Measurements from ENCODE around the gene MRRF. TPM values are rescaled to one million over a fixed set of nuclear protein-coding genes. Genes with fewer than 3 reads are reported as not detected.

Gene MRRF
- total and polyA plus RNA-seq, 2 experiments from 2014 or later = 23.7 to 30.8 TPM

- peaks cover 11% of the 10 kb centered on the region; the same call in 1 of the 2 replicates for H3K79me2 ChIP-seq (ENCODE audit: insufficient read depth)
- no peak overlapping the region for H3K27ac ChIP-seq
- H3K9me3 ChIP-seq (ENCODE audit: low read depth) = no peaks in the 10 kb centered on the region
- peaks cover 15% of the 10 kb centered on the region for H3F3A ChIP-seq (ENCODE audit: insufficient read depth)
- H3K9me2 ChIP-seq (ENCODE audit: insufficient read depth) = no peaks in the 10 kb centered on the region
- 94 to 100% methylated on average over 1 of the region's 1 CpG for WGBS, 2 experiments (ENCODE audit: low coverage in 1 of 2, low lambda C conversion rate in 2 of 2, missing lambda C conversion rate in 2 of 2)
- TF ChIP-seq EZH2phosphoT487 (IDR thresholded peaks at IDR 0.05; ENCODE audit: insufficient read depth, low read depth) = no peak
- no peak for TF ChIP-seq EZH2 (IDR thresholded peaks at IDR 0.05; ENCODE audit: insufficient read depth, poor library complexity, severe bottlenecking)
- no peak overlapping the region for H2AFZ ChIP-seq
- no peaks in the 10 kb centered on the region for H3K27me3 ChIP-seq (replicated peaks; ENCODE audit: insufficient read depth)
- no peak overlapping the region for H3K9ac ChIP-seq
- no peak overlapping the region for H3K4me2 ChIP-seq (ENCODE audit: unreplicated experiment)
- in situ Hi-C loops (cut with MboI) = loop anchor here (25.0 kb wide), 1 partner anchor 444 kb away; the partner anchor contains the start of gene OR1K1
- no peaks in the 10 kb centered on the region for H4K20me1 ChIP-seq (ENCODE audit: insufficient read depth)
- DNase-seq = no peak
- peaks cover 18% of the 10 kb centered on the region; the same call in 1 of the 2 replicates for H3K4me1 ChIP-seq (ENCODE audit: insufficient read depth)
- no peaks in the 10 kb centered on the region for H3K36me3 ChIP-seq (ENCODE audit: low read depth)
- no peak overlapping the region for H3K4me3 ChIP-seq
Observed at GRCh38 chr9:122368642-122369041, 104.0 kb downstream of the MRRF start.

- 61 to 69% methylated on average over 5 of the region's 5 CpGs for WGBS, 2 experiments (ENCODE audit: low coverage in 1 of 2, low lambda C conversion rate in 2 of 2, missing lambda C conversion rate in 2 of 2)
- H3K9me3 ChIP-seq (ENCODE audit: low read depth) = no peaks in the 10 kb centered on the region
- no peaks in the 10 kb centered on the region for H3K9me2 ChIP-seq (ENCODE audit: insufficient read depth)
- H3K27me3 ChIP-seq (replicated peaks; ENCODE audit: insufficient read depth) = no peaks in the 10 kb centered on the region
- peak overlapping the region; percentile 75 for H3K4me3 ChIP-seq
- H3K79me2 ChIP-seq (ENCODE audit: insufficient read depth) = peaks cover 12% of the 10 kb centered on the region; the same call in 1 of the 2 replicates
- peak overlapping the region; percentile 73 for H2AFZ ChIP-seq
- peak overlapping the region; percentile 86 for H3K4me2 ChIP-seq (ENCODE audit: unreplicated experiment)
- H3F3A ChIP-seq (ENCODE audit: insufficient read depth) = no peaks in the 10 kb centered on the region; the same call in 1 of the 2 replicates
- DNase-seq = no peak
- H3K4me1 ChIP-seq (ENCODE audit: insufficient read depth) = peaks cover 12% of the 10 kb centered on the region
- in situ Hi-C loops (cut with MboI) = loop anchor here (25.0 kb wide), 1 partner anchor 442 kb away; the partner anchor contains the start of gene OR1K1
- no peak overlapping the region for H3K27ac ChIP-seq
- TF ChIP-seq EZH2 (IDR thresholded peaks at IDR 0.05; ENCODE audit: insufficient read depth, poor library complexity, severe bottlenecking) (no peak), EZH2phosphoT487 (IDR thresholded peaks at IDR 0.05; ENCODE audit: insufficient read depth, low read depth) (no peak)
- peak overlapping the region; percentile 69 for H3K9ac ChIP-seq
- H3K36me3 ChIP-seq (ENCODE audit: low read depth) = no peaks in the 10 kb centered on the region
- no peaks in the 10 kb centered on the region for H4K20me1 ChIP-seq (ENCODE audit: insufficient read depth)
Observed at GRCh38 chr9:122370303-122370702, 105.6 kb downstream of the MRRF start.

- peak within 1 kb of the TSS; percentile 86 for H3K4me2 ChIP-seq (ENCODE audit: unreplicated experiment)
- TF ChIP-seq EZH2 (IDR thresholded peaks at IDR 0.05; ENCODE audit: insufficient read depth, poor library complexity, severe bottlenecking) = no peak
- no peak for TF ChIP-seq EZH2phosphoT487 (IDR thresholded peaks at IDR 0.05; ENCODE audit: insufficient read depth, low read depth)
- no peaks in the 10 kb centered on the region for H3F3A ChIP-seq (ENCODE audit: insufficient read depth)
- H2AFZ ChIP-seq = peak within 1 kb of the TSS; percentile 73
- no peaks in the 10 kb centered on the region for H4K20me1 ChIP-seq (ENCODE audit: insufficient read depth)
- 11 to 12% methylated on average over 30 to 39 of the region's 39 CpGs for WGBS, 2 experiments (ENCODE audit: low coverage in 1 of 2, low lambda C conversion rate in 2 of 2, missing lambda C conversion rate in 2 of 2)
- H3K4me3 ChIP-seq = peak within 1 kb of the TSS; percentile 75
- peak within 1 kb of the TSS; percentile 69 for H3K9ac ChIP-seq
- no peaks in the 10 kb centered on the region for H3K9me3 ChIP-seq (ENCODE audit: low read depth)
- in situ Hi-C loops (cut with MboI) = loop anchor here (25.0 kb wide), 1 partner anchor 441 kb away; the partner anchor contains the start of gene OR1K1
- H3K27me3 ChIP-seq (replicated peaks; ENCODE audit: insufficient read depth) = no peaks in the 10 kb centered on the region
- peak; percentile 67 for DNase-seq
- no peak within 1 kb of the TSS for H3K27ac ChIP-seq
- H3K4me1 ChIP-seq (ENCODE audit: insufficient read depth) = peaks cover 18% of the 10 kb centered on the region
- H3K79me2 ChIP-seq (ENCODE audit: insufficient read depth) = peaks cover 17% of the 10 kb centered on the region; the same call in 1 of the 2 replicates
- no peaks in the 10 kb centered on the region for H3K36me3 ChIP-seq (ENCODE audit: low read depth)
- no peaks in the 10 kb centered on the region for H3K9me2 ChIP-seq (ENCODE audit: insufficient read depth)
Observed at GRCh38 chr9:122370869-122371755, 106.4 kb downstream of the MRRF start, which contains the start of gene PTGS1. Gene PTGS1, plus strand, starts transcription at chr9:122371024. Its CDS starts 61 bp downstream, at chr9:122371085.

GRCh38 chr9:122371846-122372245 lies 107.2 kb downstream of the MRRF start:
- H3K79me2 ChIP-seq (ENCODE audit: insufficient read depth) = peaks cover 17% of the 10 kb centered on the region; the same call in 1 of the 2 replicates
- TF ChIP-seq EZH2 (IDR thresholded peaks at IDR 0.05; ENCODE audit: insufficient read depth, poor library complexity, severe bottlenecking) = no peak
- no peak for TF ChIP-seq EZH2phosphoT487 (IDR thresholded peaks at IDR 0.05; ENCODE audit: insufficient read depth, low read depth)
- H3K9me3 ChIP-seq (ENCODE audit: low read depth) = no peaks in the 10 kb centered on the region
- H3K4me3 ChIP-seq = peak overlapping the region; percentile 75
- H3F3A ChIP-seq (ENCODE audit: insufficient read depth) = no peaks in the 10 kb centered on the region
- no peaks in the 10 kb centered on the region for H3K36me3 ChIP-seq (ENCODE audit: low read depth)
- no peak overlapping the region for H3K9ac ChIP-seq
- in situ Hi-C loops (cut with MboI) = loop anchor here (25.0 kb wide), 1 partner anchor 440 kb away; the partner anchor contains the start of gene OR1K1
- DNase-seq = no peak
- no peak overlapping the region for H3K27ac ChIP-seq
- peaks cover 18% of the 10 kb centered on the region for H3K4me1 ChIP-seq (ENCODE audit: insufficient read depth)
- H3K27me3 ChIP-seq (replicated peaks; ENCODE audit: insufficient read depth) = no peaks in the 10 kb centered on the region
- 0 out of 2 replicates have a peak overlapping the region, but pooled peaks have one; percentile 73 for H2AFZ ChIP-seq
- H3K4me2 ChIP-seq (ENCODE audit: unreplicated experiment) = peak overlapping the region; percentile 86
- H4K20me1 ChIP-seq (ENCODE audit: insufficient read depth) = no peaks in the 10 kb centered on the region
- 90 to 92% methylated on average over 8 of the region's 8 CpGs for WGBS, 2 experiments (ENCODE audit: low coverage in 1 of 2, low lambda C conversion rate in 2 of 2, missing lambda C conversion rate in 2 of 2)
- no peaks in the 10 kb centered on the region for H3K9me2 ChIP-seq (ENCODE audit: insufficient read depth)
